HepG2 (cell line): ENCODE measurements around the gene ANO2. TPM values are rescaled to one million over a fixed set of nuclear protein-coding genes. Genes with fewer than 3 reads are reported as not detected.

Experiments used
- ATAC-seq: fragments of 200-7000 bp; cut with Tn5 transposase; 3 replicates; pipeline ENCODE4 v1.9.1; 2020; ENCODE audit warnings: mild to moderate bottlenecking, moderate library complexity
- BruUV-seq: library from RNA; stranded (reverse); fragments of 400-500 nt; replicated peaks from 2 replicates; lab custom pipeline; 2021; lab: Mats Ljungman, UMichigan
- CTCF ChIA-PET: fragments of 300-600 bp; formaldehyde crosslinking; extraction: SDS; loops from one replicate; lab custom pipeline; 2021; ENCODE audit warnings: low total read pairs, inconsistent platforms, low intra/inter-chr PET ratio; lab: Yijun Ruan, JAX
- POLR2A ChIA-PET: fragments of 350-600 bp; sonication (Branson Sonifier 250); formaldehyde crosslinking; loops from one replicate; lab custom pipeline; 2020; ENCODE audit warnings: antibody characterized with exemption, inconsistent platforms; lab: Yijun Ruan, JAX
- DNase-seq: peaks from one replicate; pipeline ENCODE4 v3.0.0-alpha.2; 2015; ENCODE audit warnings: low spot score
- FAIRE-seq: peaks from 3 replicates; lab custom pipeline; 2011; peaks lifted over from hg19 to GRCh38; lab: Jason Lieb, UNC
- H2AFZ ChIP-seq: one replicate; pipeline ENCODE4 v1.6.1; 2011; ENCODE audit warnings: low read length, inconsistent platforms
- H3K27ac ChIP-seq: fragments of 300-600 bp; 3 replicates; pipeline ENCODE4 v1.8.0; 2011; ENCODE audit warnings: mixed run types, mild to moderate bottlenecking, mixed read lengths, low read length, inconsistent platforms; ENCODE audit not compliant: insufficient read depth; ENCODE audit errors: extremely low read length
- H3K27me3 ChIP-seq, 2 experiments: fragments of 200-600 bp in 1 of 2; 2 replicates in 1 of 2; 3 replicates in 1 of 2; pipeline versions ENCODE4 v1.6.0 to v1.8.0; 2011; ENCODE audit warnings: low read length in 2 of 2, mild to moderate bottlenecking in 2 of 2, moderate library complexity in 2 of 2, inconsistent platforms in 1 of 2; ENCODE audit not compliant: insufficient read depth in 2 of 2, control insufficient read depth in 1 of 2
- H3K36me3 ChIP-seq, 2 experiments: fragments of 200-600 bp in 1 of 2; replicated peaks in 1 of 2; 2 replicates in 1 of 2; 3 replicates in 1 of 2; pipeline versions ENCODE4 v1.5.1 to v1.8.0; 2011; ENCODE audit warnings: low read length in 2 of 2, inconsistent platforms in 1 of 2; ENCODE audit not compliant: insufficient read depth in 2 of 2, control insufficient read depth in 1 of 2
- H3K4me1 ChIP-seq: 2 replicates; pipeline ENCODE4 v1.5.1; 2012; ENCODE audit warnings: low read length, inconsistent platforms; ENCODE audit not compliant: insufficient read depth
- H3K4me2 ChIP-seq: 2 replicates; pipeline ENCODE4 v1.6.0; 2011; ENCODE audit warnings: low read depth, low read length, inconsistent platforms
- H3K4me3 ChIP-seq, 3 experiments: fragments of 200-600 bp in 1 of 3; sonication (generic), shearing (Covaris generic) in 1 of 3; replicated peaks in 1 of 3; 2 replicates each; pipeline ENCODE4 v1.5.1; 2011 to 2016; ENCODE audit warnings: low read length in 3 of 3, inconsistent platforms in 2 of 3, low read depth in 2 of 3, mild to moderate bottlenecking in 2 of 3, control low read depth in 1 of 3, mixed read lengths in 1 of 3; ENCODE audit not compliant: insufficient read depth in 1 of 3
- H3K79me2 ChIP-seq: one replicate; pipeline ENCODE4 v1.6.1; 2011; ENCODE audit warnings: low read length, inconsistent platforms; ENCODE audit not compliant: insufficient read depth
- H3K9ac ChIP-seq: 2 replicates; pipeline ENCODE4 v1.6.0; 2011; ENCODE audit warnings: mild to moderate bottlenecking, low read depth, low read length, inconsistent platforms; ENCODE audit not compliant: insufficient read depth
- H3K9me3 ChIP-seq: 2 replicates; pipeline ENCODE4 v1.5.1; 2012; ENCODE audit warnings: mild to moderate bottlenecking, low read length
- H4K20me1 ChIP-seq: 2 replicates; pipeline ENCODE4 v1.6.0; 2011; ENCODE audit warnings: inconsistent platforms, mild to moderate bottlenecking, low read length, moderate library complexity; ENCODE audit not compliant: insufficient read depth
- BRD4 ChIP-seq: sonication (generic); formaldehyde crosslinking; IDR thresholded peaks from 2 replicates; pipeline ENCODE4 v1.4.0; 2020; ENCODE audit warnings: missing genetic modification reagents
- CAMTA2 ChIP-seq: sonication (generic); formaldehyde crosslinking; IDR thresholded peaks from 2 replicates; pipeline ENCODE4 v1.4.0; 2020; ENCODE audit warnings: mild to moderate bottlenecking, missing genetic modification reagents, borderline replicate concordance
- CEBPG ChIP-seq: IDR thresholded peaks from 2 replicates; pipeline ENCODE4 v1.6.1; 2016
- CHD4 ChIP-seq: fragments of 200-600 bp; sonication (generic); IDR thresholded peaks from 2 replicates; pipeline ENCODE4 v1.7.0; 2017; ENCODE audit warnings: mild to moderate bottlenecking, low read length, borderline replicate concordance
- FOXK2 ChIP-seq: fragments of 450-650 bp; IDR thresholded peaks from 2 replicates; pipeline ENCODE4 v1.6.1; 2016
- IRX3 ChIP-seq: sonication (generic); formaldehyde crosslinking; IDR thresholded peaks from 2 replicates; pipeline ENCODE4 v1.8.1; 2023; ENCODE audit warnings: mild to moderate bottlenecking, low read depth, missing genetic modification reagents, borderline replicate concordance
- JDP2 ChIP-seq: sonication (generic); formaldehyde crosslinking; IDR thresholded peaks from 2 replicates; pipeline ENCODE4 v1.8.1; 2022; ENCODE audit warnings: missing genetic modification reagents, borderline replicate concordance
- MLLT10 ChIP-seq: sonication (generic); formaldehyde crosslinking; IDR thresholded peaks from 2 replicates; pipeline ENCODE4 v1.4.0; 2020; ENCODE audit warnings: missing genetic modification reagents
- SIN3B ChIP-seq: fragments of 150-350 bp; IDR thresholded peaks from 2 replicates; pipeline ENCODE4 v1.6.1; 2014; ENCODE audit warnings: low read length
- SMAD3 ChIP-seq: sonication (generic); formaldehyde crosslinking; IDR thresholded peaks from 2 replicates; pipeline ENCODE4 v1.4.0; 2020; ENCODE audit warnings: missing genetic modification reagents
- SMYD3 ChIP-seq: sonication (generic); formaldehyde crosslinking; IDR thresholded peaks from 2 replicates; pipeline ENCODE4 v1.8.1; 2023; ENCODE audit warnings: mild to moderate bottlenecking, missing genetic modification reagents
- TCF7 ChIP-seq: sonication (generic); IDR thresholded peaks from 2 replicates; pipeline ENCODE4 v1.6.1; 2016; ENCODE audit warnings: antibody characterized with exemption, low read depth
- TEF ChIP-seq: sonication (generic); formaldehyde crosslinking; IDR thresholded peaks from 2 replicates; pipeline ENCODE4 v1.5.0; 2020; ENCODE audit warnings: missing genetic modification reagents
- THYN1 ChIP-seq: sonication (generic); formaldehyde crosslinking; IDR thresholded peaks from 2 replicates; pipeline ENCODE4 v1.8.1; 2023; ENCODE audit warnings: low read depth, mild to moderate bottlenecking, moderate library complexity, missing genetic modification reagents, borderline replicate concordance
- ZBTB1 ChIP-seq: sonication (generic); formaldehyde crosslinking; IDR thresholded peaks from 2 replicates; pipeline ENCODE4 v1.4.0; 2020; ENCODE audit warnings: missing genetic modification reagents, borderline replicate concordance
- ZBTB38 ChIP-seq: sonication (generic); formaldehyde crosslinking; IDR thresholded peaks from 2 replicates; pipeline ENCODE4 v1.5.1; 2020; ENCODE audit warnings: mild to moderate bottlenecking, missing genetic modification reagents
- ZNF446 ChIP-seq: sonication (generic); formaldehyde crosslinking; IDR thresholded peaks from 2 replicates; pipeline ENCODE4 v1.5.0; 2020; ENCODE audit warnings: mild to moderate bottlenecking, missing genetic modification reagents
- ZNF75D ChIP-seq: sonication (generic); formaldehyde crosslinking; IDR thresholded peaks from 2 replicates; pipeline ENCODE4 v1.8.1; 2023; ENCODE audit warnings: missing genetic modification reagents, mild to moderate bottlenecking, borderline replicate concordance
- ZNF780A ChIP-seq: sonication (generic); formaldehyde crosslinking; IDR thresholded peaks from 2 replicates; pipeline ENCODE4 v1.8.0; 2022; ENCODE audit warnings: mild to moderate bottlenecking, missing genetic modification reagents, moderate library complexity
- WGBS: methylation state at CpG from one replicate; pipeline ENCODE4 v1.1.6; 2017; ENCODE audit warnings: low lambda C conversion rate; 5-methylcytosine and 5-hydroxymethylcytosine counted together
- in situ Hi-C: cut with HindIII; loops from 2 replicates; pipeline ENCODE4 v1.10.0; 2017; ENCODE audit warnings: low pct_unique_long_range_greater_than_20kb; ENCODE audit not compliant: extremely low pct_ligation_motif_present
- intact Hi-C: fragments of 100-400 bp; cut with micrococcal nuclease; formaldehyde crosslinking; loops from one replicate; pipeline ENCODE4 v1.10.0; 2022; ENCODE audit not compliant: unreplicated experiment
- polyA plus RNA-seq, 8 experiments: library from polyadenylated mRNA; depleted of rRNA in 3 of 8; stranded (reverse) in 7 of 8; unstranded in 1 of 8; fragments of >200 nt; fragmentation: Illumina TruSeq in 4 of 8; extraction: Trizol in 4 of 8; gene quantifications; 2 replicates each; pipeline versions ENCODE4 v1.2.1 to v1.2.3, GENCODE V29; 2011 to 2016; ENCODE audit warnings: low read depth in 4 of 8, missing spikeins in 1 of 8, mixed read lengths in 1 of 8; ENCODE audit not compliant: insufficient read depth in 1 of 8
- total RNA-seq, 5 experiments: library from RNA; depleted of rRNA; stranded (reverse); fragments of >200 nt; fragmentation: Illumina TruSeq; extraction: Trizol; gene quantifications; 2 replicates each; pipeline ENCODE4 v1.2.3, GENCODE V29; 2016; ENCODE audit warnings: low read depth in 1 of 5

The ANO2 gene
- total and polyA plus RNA-seq, 2 of the 13 experiments (the other 11 are each of a cell fraction or from before 2014, with no cell fraction given): 0.18 TPM; not detected in 1

DNA sequence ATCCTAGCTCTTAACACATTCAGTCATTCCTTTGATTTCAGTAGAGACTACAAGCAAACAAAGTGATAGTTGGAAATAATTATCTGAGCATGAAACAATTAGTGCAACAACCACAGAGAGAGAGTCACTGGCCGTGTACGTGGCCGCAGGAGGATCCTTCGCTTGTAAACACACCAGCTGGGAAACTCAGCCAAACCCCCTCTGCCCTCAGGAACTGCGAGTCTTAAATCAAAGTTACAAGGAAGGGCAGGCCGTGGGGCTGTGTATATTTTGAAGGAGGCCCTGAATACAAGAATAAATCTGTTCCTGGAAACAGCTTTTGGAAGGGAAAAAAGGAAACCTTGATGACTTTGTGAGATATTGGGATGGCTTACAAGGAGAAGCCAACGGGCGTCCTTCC is 164.5 kb downstream of the ANO2 start:
- no peak for ATAC-seq
- no TSS peak for BruUV-seq

GRCh38 chr12:5779401-5779800 is 165.7 kb downstream of the ANO2 start:
- POLR2A ChIA-PET: no interaction called here
- FAIRE-seq (no peak), DNase-seq (no peak)
- no TSS peak for BruUV-seq
- Histone ChIP-seq H3K9ac (no peak overlapping the region), H3K4me3 (no peak overlapping the region), H2AFZ (no peak overlapping the region), H3K27me3 (no peaks in the 10 kb centered on the region), H3K4me1 (no peaks in the 10 kb centered on the region), H3K36me3 (no peaks in the 10 kb centered on the region)
- CTCF ChIA-PET: no interaction called here
- intact Hi-C loops (no loop called here), in situ Hi-C loops (no loop called here)
- WGBS: 24% methylated on average over 5 of the region's 5 CpGs
- no peak for TF ChIP-seq CAMTA2 (CRISPR knock-in tag)
- TF ChIP-seq TEF (CRISPR knock-in tag): no peak
- TF ChIP-seq ZNF75D (CRISPR knock-in tag): no peak
- no peak for TF ChIP-seq MLLT10 (CRISPR knock-in tag)
- no peak for TF ChIP-seq CEBPG
- TF ChIP-seq, all 625 proteins: peak for 0
- Histone ChIP-seq H3K27ac (no peak overlapping the region), H3K4me2 (no peak overlapping the region), H4K20me1 (no peaks in the 10 kb centered on the region), H3K79me2 (no peaks in the 10 kb centered on the region), H3K9me3 (no peaks in the 10 kb centered on the region)
- ATAC-seq: no peak

More for the DNA sequence above, 164.5 kb downstream of the ANO2 start:
- in situ Hi-C loops (no loop called here), intact Hi-C loops (no loop called here)
- H3K4me3 ChIP-seq: no peak overlapping the region
- H3K27ac ChIP-seq: no peak overlapping the region
- no peak overlapping the region for H2AFZ ChIP-seq
- no peaks in the 10 kb centered on the region for H3K27me3 ChIP-seq
- 16% methylated on average over 8 of the region's 8 CpGs for WGBS
- FAIRE-seq (no peak), DNase-seq (no peak)
- no peak overlapping the region for H3K9ac ChIP-seq
- POLR2A ChIA-PET: no interaction called here
- no peaks in the 10 kb centered on the region for H3K9me3 ChIP-seq
- H4K20me1 ChIP-seq: no peaks in the 10 kb centered on the region
- no peaks in the 10 kb centered on the region for H3K79me2 ChIP-seq
- no peaks in the 10 kb centered on the region for H3K36me3 ChIP-seq
- H3K4me1 ChIP-seq: no peaks in the 10 kb centered on the region
- H3K4me2 ChIP-seq: no peak overlapping the region
- CTCF ChIA-PET: no interaction called here
- TF ChIP-seq THYN1 (CRISPR knock-in tag) (no peak), SMYD3 (no peak), ZBTB38 (CRISPR knock-in tag) (no peak), FOXK2 (no peak), BRD4 (CRISPR knock-in tag) (no peak), TCF7 (no peak), SMAD3 (CRISPR knock-in tag) (no peak), ZNF446 (CRISPR knock-in tag) (no peak), ZBTB1 (CRISPR knock-in tag) (no peak), CHD4 (no peak), JDP2 (CRISPR knock-in tag) (no peak), IRX3 (CRISPR knock-in tag) (no peak), SIN3B (no peak), ZNF780A (no peak)
